ENCODE data around the gene GREM2. TPM values are rescaled to one million over a fixed set of nuclear protein-coding genes. Genes with fewer than 3 reads are reported as not detected.

GREM2 gene
- total and polyA plus RNA-seq, 10 of the 15 experiments (the other 5 are each of a cell fraction or from before 2014, with no cell fraction given), result not detected

- H4K20me1 ChIP-seq (ENCODE audit: control insufficient read depth, insufficient read depth), result no peaks in the 10 kb centered on the region
- ChIA-PET POLR2A (no interaction called here), CTCF (no interaction called here), SMC1A (ENCODE audit: uncharacterized antibody, unreplicated experiment) (no interaction called here), RAD21 (ENCODE audit: unreplicated experiment) (no interaction called here)
- H3K9ac ChIP-seq (ENCODE audit: control insufficient read depth, insufficient read depth, low read length), result no peak overlapping the region
- no peak overlapping the region for H3K27ac ChIP-seq (ENCODE audit: control insufficient read depth, insufficient read depth)
- H3K79me2 ChIP-seq (ENCODE audit: control insufficient read depth, insufficient read depth, low read length), result no peaks in the 10 kb centered on the region
- H3K4me1 ChIP-seq (ENCODE audit: control insufficient read depth, insufficient read depth, low read length), result no peaks in the 10 kb centered on the region
- BruUV-seq (replicated peaks), result no TSS peak
- H3K27me3 ChIP-seq (replicated peaks in 1 of 2; ENCODE audit: control insufficient read depth in 2 of 2, insufficient read depth in 2 of 2, low read length in 1 of 2), result no peaks in the 10 kb centered on the region
- no peak overlapping the region for H2AFZ ChIP-seq (ENCODE audit: control insufficient read depth, low read depth, low read length)
- H3K9me3 ChIP-seq (replicated peaks; ENCODE audit: control insufficient read depth, insufficient read depth, low read length), result no peaks in the 10 kb centered on the region
- no peak overlapping the region for H3K4me3 ChIP-seq
- no peak overlapping the region for H3K4me2 ChIP-seq (ENCODE audit: control insufficient read depth, insufficient read depth)
- H3K36me3 ChIP-seq (ENCODE audit: control insufficient read depth in 2 of 2, insufficient read depth in 2 of 2, low read length in 1 of 2), result no peaks in the 10 kb centered on the region
- ATAC-seq (no peak), DNase-seq (ENCODE audit: low read depth, low spot score) (no peak), FAIRE-seq (no peak)
- in situ Hi-C loops (cut with MboI), result no loop called here
- WGBS (ENCODE audit: insufficient coverage, insufficient replicate concordance, low lambda C conversion rate, missing lambda C conversion rate), result 19% methylated on average over 9 of the region's 9 CpGs
- intact Hi-C loops (cut with micrococcal nuclease; ENCODE audit: unreplicated experiment), result no loop called here
- TF ChIP-seq, protein P1, sequence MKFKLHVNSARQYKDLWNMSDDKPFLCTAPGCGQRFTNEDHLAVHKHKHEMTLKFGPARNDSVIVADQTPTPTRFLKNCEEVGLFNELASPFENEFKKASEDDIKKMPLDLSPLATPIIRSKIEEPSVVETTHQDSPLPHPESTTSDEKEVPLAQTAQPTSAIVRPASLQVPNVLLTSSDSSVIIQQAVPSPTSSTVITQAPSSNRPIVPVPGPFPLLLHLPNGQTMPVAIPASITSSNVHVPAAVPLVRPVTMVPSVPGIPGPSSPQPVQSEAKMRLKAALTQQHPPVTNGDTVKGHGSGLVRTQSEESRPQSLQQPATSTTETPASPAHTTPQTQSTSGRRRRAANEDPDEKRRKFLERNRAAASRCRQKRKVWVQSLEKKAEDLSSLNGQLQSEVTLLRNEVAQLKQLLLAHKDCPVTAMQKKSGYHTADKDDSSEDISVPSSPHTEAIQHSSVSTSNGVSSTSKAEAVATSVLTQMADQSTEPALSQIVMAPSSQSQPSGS (IDR thresholded peaks at IDR 0.05; ENCODE audit: low read length), result no peak
- TF ChIP-seq FOXM1 (IDR thresholded peaks at IDR 0.05; ENCODE audit: low read depth, low read length) (no peak), PRDM15 (CRISPR knock-in tag; IDR thresholded peaks at IDR 0.05) (no peak), USF1 (IDR thresholded peaks at IDR 0.05; ENCODE audit: borderline replicate concordance, extremely low read length, insufficient read depth, low read depth, low read length) (no peak), ETV6 (conservative IDR thresholded peaks at IDR 0.05 in 1 of 2, IDR thresholded peaks at IDR 0.05 in 1 of 2; ENCODE audit: borderline replicate concordance in 1 of 2, low read depth in 1 of 2) (no peak), RCOR1 (conservative IDR thresholded peaks at IDR 0.05; ENCODE audit: low read depth, low read length) (no peak), ZNF24 (IDR thresholded peaks at IDR 0.05) (no peak), SIN3A (IDR thresholded peaks at IDR 0.05; ENCODE audit: low read depth, low read length) (no peak), RFX5 (IDR thresholded peaks at IDR 0.05; ENCODE audit: low read depth, low read length) (no peak), SRF (IDR thresholded peaks at IDR 0.05; ENCODE audit: low read depth in 2 of 2, low read length in 2 of 2) (no peak), ZBED1 (IDR thresholded peaks at IDR 0.05; ENCODE audit: borderline replicate concordance) (no peak), YY1 (IDR thresholded peaks at IDR 0.05; ENCODE audit: low read depth, low read length) (no peak), SMAD5 (IDR thresholded peaks at IDR 0.05; ENCODE audit: low read depth) (no peak), WRNIP1 (IDR thresholded peaks at IDR 0.05; ENCODE audit: borderline replicate concordance, low read depth, low read length) (no peak), SREBF2 (IDR thresholded peaks at IDR 0.05; ENCODE audit: low read length) (no peak), ELK1 (IDR thresholded peaks at IDR 0.05; ENCODE audit: low read depth, low read length) (no peak)
- TF ChIP-seq, protein P2, sequence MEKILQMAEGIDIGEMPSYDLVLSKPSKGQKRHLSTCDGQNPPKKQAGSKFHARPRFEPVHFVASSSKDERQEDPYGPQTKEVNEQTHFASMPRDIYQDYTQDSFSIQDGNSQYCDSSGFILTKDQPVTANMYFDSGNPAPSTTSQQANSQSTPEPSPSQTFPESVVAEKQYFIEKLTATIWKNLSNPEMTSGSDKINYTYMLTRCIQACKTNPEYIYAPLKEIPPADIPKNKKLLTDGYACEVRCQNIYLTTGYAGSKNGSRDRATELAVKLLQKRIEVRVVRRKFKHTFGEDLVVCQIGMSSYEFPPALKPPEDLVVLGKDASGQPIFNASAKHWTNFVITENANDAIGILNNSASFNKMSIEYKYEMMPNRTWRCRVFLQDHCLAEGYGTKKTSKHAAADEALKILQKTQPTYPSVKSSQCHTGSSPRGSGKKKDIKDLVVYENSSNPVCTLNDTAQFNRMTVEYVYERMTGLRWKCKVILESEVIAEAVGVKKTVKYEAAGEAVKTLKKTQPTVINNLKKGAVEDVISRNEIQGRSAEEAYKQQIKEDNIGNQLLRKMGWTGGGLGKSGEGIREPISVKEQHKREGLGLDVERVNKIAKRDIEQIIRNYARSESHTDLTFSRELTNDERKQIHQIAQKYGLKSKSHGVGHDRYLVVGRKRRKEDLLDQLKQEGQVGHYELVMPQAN (conservative IDR thresholded peaks at IDR 0.05), result no peak
Observed at GRCh38 chr1:240528591-240528990, 83.4 kb downstream of the GREM2 start.

Data from GM12878 (cell line).